HG03442 (cell line): Measurements from ENCODE around the gene IQUB.
"Not testable (repeated sequence)": the region's sequence is repeated elsewhere in the genome, so short reads cannot be mapped to it uniquely, and the experiment has no call there.

Experiments
- ATAC-seq: cut with Tn5 transposase; IDR thresholded peaks from one replicate; pipeline ENCODE4 v1.9.1; 2021; ENCODE audit warnings: mild to moderate bottlenecking, moderate library complexity; ENCODE audit not compliant: unreplicated experiment

Gene IQUB

GRCh38 chr7:123423622-123424021 lies 110.8 kb downstream of the IQUB start:
- no peak for ATAC-seq

GRCh38 chr7:123417580-123417979 lies 116.8 kb downstream of the IQUB start:
- no peak for ATAC-seq

GRCh38 chr7:123415625-123416024 lies 118.8 kb downstream of the IQUB start:
- no peak for ATAC-seq

GRCh38 chr7:123410273-123410904 lies 124.0 kb downstream of the IQUB start:
- ATAC-seq: no peak

- not testable (repeated sequence) for ATAC-seq
Measured at GRCh38 chr7:123407951-123408350, 126.4 kb downstream of the IQUB start.
